OCI-LY7 (cell line): ENCODE data around the gene PAK1. TPM values are rescaled to one million over a fixed set of nuclear protein-coding genes. Genes with fewer than 3 reads are reported as not detected.

ENCODE experiments used
- BruUV-seq: library from RNA; stranded (reverse); fragments of 400-500 nt; replicated peaks from 2 replicates; lab custom pipeline; 2021; lab: Mats Ljungman, UMichigan
- CTCF ChIA-PET: fragments of 300-600 bp; sonication (Branson Sonifier 250); formaldehyde crosslinking; loops from one replicate; lab custom pipeline; 2022; ENCODE audit warnings: antibody characterized with exemption; ENCODE audit not compliant: unreplicated experiment; lab: Charles Lee
- POLR2A ChIA-PET: fragments of 300-600 bp; sonication (Branson Sonifier 250); formaldehyde crosslinking; loops from one replicate; lab custom pipeline; 2022; ENCODE audit warnings: antibody characterized with exemption; lab: Charles Lee
- DNase-seq: peaks from one replicate; pipeline ENCODE4 v3.0.0-alpha.2; 2015; ENCODE audit warnings: low spot score
- H2AFZ ChIP-seq: fragments of 200-600 bp; sonication (generic), shearing (Covaris generic); 2 replicates; pipeline ENCODE4 v1.6.1; 2014; ENCODE audit warnings: mild to moderate bottlenecking, antibody characterized with exemption, low read length, moderate library complexity
- H3K27ac ChIP-seq: fragments of 200-600 bp; sonication (generic); 2 replicates; pipeline ENCODE4 v1.5.1; 2014; ENCODE audit warnings: mixed run types, low read depth, mild to moderate bottlenecking, moderate library complexity, low read length, inconsistent platforms; ENCODE audit not compliant: poor library complexity, severe bottlenecking
- H3K36me3 ChIP-seq: fragments of 200-600 bp; sonication (generic); 2 replicates; pipeline ENCODE4 v1.6.1; 2014; ENCODE audit warnings: mild to moderate bottlenecking, antibody characterized with exemption, low read length, moderate library complexity, mixed read lengths; ENCODE audit not compliant: insufficient read depth
- H3K4me1 ChIP-seq: fragments of 200-600 bp; sonication (generic); 2 replicates; pipeline ENCODE4 v1.5.1; 2014; ENCODE audit warnings: mild to moderate bottlenecking, low read length; ENCODE audit not compliant: insufficient read depth, poor library complexity, severe bottlenecking
- H3K4me2 ChIP-seq: fragments of 200-600 bp; sonication (generic); 2 replicates; pipeline ENCODE4 v1.6.1; 2014; ENCODE audit warnings: mild to moderate bottlenecking, low read length
- H3K4me3 ChIP-seq: fragments of 200-600 bp; sonication (generic); 2 replicates; pipeline ENCODE4 v1.5.1; 2014; ENCODE audit warnings: mild to moderate bottlenecking, low read depth, low read length; ENCODE audit not compliant: poor library complexity, severe bottlenecking
- H3K79me2 ChIP-seq: fragments of 200-600 bp; sonication (generic); 2 replicates; pipeline ENCODE4 v1.6.1; 2016; ENCODE audit warnings: low read depth, mild to moderate bottlenecking, low read length, moderate library complexity, mixed read lengths; ENCODE audit not compliant: insufficient read depth
- H3K9me2 ChIP-seq: fragments of 200-600 bp; sonication (generic); 2 replicates; pipeline ENCODE4 v1.6.1; 2016; ENCODE audit warnings: mild to moderate bottlenecking, low read length, mixed read lengths; ENCODE audit not compliant: insufficient read depth
- H3K9me3 ChIP-seq: fragments of 200-600 bp; sonication (generic); 2 replicates; pipeline ENCODE4 v1.6.1; 2014; ENCODE audit warnings: mild to moderate bottlenecking, mixed run types, low read length, mixed read lengths
- H4K20me1 ChIP-seq: fragments of 200-600 bp; sonication (generic); 2 replicates; pipeline ENCODE4 v1.6.1; 2014; ENCODE audit warnings: mild to moderate bottlenecking, antibody characterized with exemption, low read length, moderate library complexity, mixed read lengths; ENCODE audit not compliant: insufficient read depth
- CTCF ChIP-seq: fragments of 200-600 bp; sonication (generic); conservative IDR thresholded peaks from 2 replicates; pipeline ENCODE4 v1.5.1; 2014; ENCODE audit warnings: mild to moderate bottlenecking, antibody characterized with exemption, low read length, moderate library complexity, mixed read lengths
- EZH2phosphoT487 ChIP-seq: fragments of 200-600 bp; sonication (generic); IDR thresholded peaks from 2 replicates; pipeline ENCODE4 v1.6.1; 2018; ENCODE audit warnings: low read depth, borderline replicate concordance, mild to moderate bottlenecking, mixed run types, antibody characterized with exemption, low read length, moderate library complexity, mixed read lengths
- intact Hi-C: fragments of 100-400 bp; cut with micrococcal nuclease; formaldehyde crosslinking; loops from one replicate; pipeline ENCODE4 v1.10.0; 2022; ENCODE audit not compliant: unreplicated experiment
- total RNA-seq, 2 experiments: library from RNA; depleted of rRNA in 1 of 2; stranded (reverse); fragments of >200 nt in 1 of 2; shearing (Covaris generic) in 1 of 2; gene quantifications; 2 replicates each; pipeline ENCODE4 v1.2.3, GENCODE V29; 2014 to 2022

Gene PAK1
- total RNA-seq, 2 experiments from 2014 or later: 1.0 to 3.4 TPM

GRCh38 chr11:77457340-77457739 is 16.6 kb downstream of the PAK1 start:
- Histone ChIP-seq H3K4me3 (no peak overlapping the region), H3K4me1 (no peaks in the 10 kb centered on the region), H3K4me2 (no peak overlapping the region), H3K36me3 (no peaks in the 10 kb centered on the region), H4K20me1 (no peaks in the 10 kb centered on the region), H3K9me3 (no peaks in the 10 kb centered on the region), H3K27ac (no peak overlapping the region), H3K79me2 (no peaks in the 10 kb centered on the region), H3K9me2 (no peaks in the 10 kb centered on the region), H2AFZ (no peak overlapping the region)
- no peak for DNase-seq
- ChIA-PET CTCF (no interaction called here), POLR2A (interaction anchor here (0.6 to 1.4 kb wide), 4 partner anchors 9 to 811 kb away, joined by 3 to 5 read pairs (median 3); no protein-coding TSS in a partner anchor)
- intact Hi-C loops: no loop called here
- no TSS peak for BruUV-seq
- TF ChIP-seq CTCF: no peak
- no peak for TF ChIP-seq EZH2phosphoT487

GRCh38 chr11:77455740-77456139 is 18.2 kb downstream of the PAK1 start:
- no TSS peak for BruUV-seq
- no peaks in the 10 kb centered on the region for H3K4me1 ChIP-seq
- TF ChIP-seq CTCF: no peak
- TF ChIP-seq EZH2phosphoT487: no peak
- ChIA-PET POLR2A (interaction anchor here (1.2 kb wide), 1 partner anchor 13 kb away, joined by 3 read pairs; no protein-coding TSS in a partner anchor), CTCF (no interaction called here)
- H4K20me1 ChIP-seq: no peaks in the 10 kb centered on the region
- no peak overlapping the region for H3K4me2 ChIP-seq
- no peak overlapping the region for H3K4me3 ChIP-seq
- H3K36me3 ChIP-seq: no peaks in the 10 kb centered on the region
- H2AFZ ChIP-seq: no peak overlapping the region
- no peaks in the 10 kb centered on the region for H3K9me3 ChIP-seq
- no peaks in the 10 kb centered on the region for H3K9me2 ChIP-seq
- no peak overlapping the region for H3K27ac ChIP-seq
- DNase-seq: no peak
- intact Hi-C loops: no loop called here
- H3K79me2 ChIP-seq: no peaks in the 10 kb centered on the region

GRCh38 chr11:77454867-77455655 is 18.8 kb downstream of the PAK1 start:
- no peaks in the 10 kb centered on the region for H3K36me3 ChIP-seq
- TF ChIP-seq EZH2phosphoT487 (no peak), CTCF (no peak)
- CTCF ChIA-PET: no interaction called here

More at GRCh38 chr11:77454867-77455655, 18.8 kb downstream of the PAK1 start:
- H3K9me2 ChIP-seq: no peaks in the 10 kb centered on the region
- no peak overlapping the region for H3K4me3 ChIP-seq
- H3K4me2 ChIP-seq: no peak overlapping the region
- H4K20me1 ChIP-seq: no peaks in the 10 kb centered on the region
- H2AFZ ChIP-seq: no peak overlapping the region
- no peaks in the 10 kb centered on the region for H3K79me2 ChIP-seq
- POLR2A ChIA-PET: no interaction called here
- no peaks in the 10 kb centered on the region for H3K9me3 ChIP-seq
- no peaks in the 10 kb centered on the region for H3K4me1 ChIP-seq
- intact Hi-C loops: no loop called here
- DNase-seq: no peak
- no TSS peak for BruUV-seq
- H3K27ac ChIP-seq: no peak overlapping the region
